WTC11 (cell line): ENCODE measurements around the gene CELSR3. TPM values are rescaled to one million over a fixed set of nuclear protein-coding genes. Genes with fewer than 3 reads are reported as not detected.

ENCODE experiments used
- ATAC-seq: fragments of 200-7000 bp; cut with Tn5 transposase; 2 replicates; pipeline ENCODE4 v1.10.0; 2021; ENCODE audit warnings: mild to moderate bottlenecking, moderate library complexity
- CTCF ChIA-PET: fragments of 300-600 bp; sonication (Branson Sonifier 250); formaldehyde crosslinking; loops from one replicate; lab custom pipeline; 2021; ENCODE audit warnings: antibody characterized with exemption; lab: Charles Lee
- POLR2A ChIA-PET: fragments of 350-600 bp; sonication (Branson Sonifier 250); formaldehyde crosslinking; loops from one replicate; lab custom pipeline; 2021; ENCODE audit warnings: antibody characterized with exemption; lab: Charles Lee
- DNase-seq: peaks from one replicate; pipeline ENCODE4 v3.0.0; 2021; ENCODE audit warnings: low spot score
- H3K27ac Mint-ChIP-seq: 2 replicates; pipeline ENCODE4 v1.8.0; 2021; ENCODE audit warnings: mixed read lengths
- H3K27me3 Mint-ChIP-seq: 2 replicates; pipeline ENCODE4 v1.8.0; 2021; ENCODE audit warnings: low read depth, mild to moderate bottlenecking, moderate library complexity, mixed read lengths
- H3K36me3 Mint-ChIP-seq: 2 replicates; pipeline ENCODE4 v1.8.0; 2021; ENCODE audit warnings: mixed read lengths
- H3K4me1 Mint-ChIP-seq: 2 replicates; pipeline ENCODE4 v1.8.0; 2022; ENCODE audit warnings: mixed read lengths
- H3K4me3 Mint-ChIP-seq: 2 replicates; pipeline ENCODE4 v1.8.0; 2021; ENCODE audit warnings: mild to moderate bottlenecking, moderate library complexity, mixed read lengths
- H3K9me3 Mint-ChIP-seq: 2 replicates; pipeline ENCODE4 v1.8.0; 2021; ENCODE audit warnings: mixed read lengths
- CREB1 ChIP-seq: sonication (generic); formaldehyde crosslinking; IDR thresholded peaks from 2 replicates; pipeline ENCODE4 v1.8.0; 2023; ENCODE audit warnings: mild to moderate bottlenecking, missing genetic modification reagents
- ERG ChIP-seq: fragments of 250-450 bp; sonication (Bioruptor Pico); IDR thresholded peaks from 2 replicates; pipeline ENCODE4 v1.8.0; 2021; ENCODE audit warnings: mild to moderate bottlenecking
- FOXJ3 ChIP-seq: sonication (generic); formaldehyde crosslinking; IDR thresholded peaks from 2 replicates; pipeline ENCODE4 v1.9.0; 2021; ENCODE audit warnings: missing genetic modification reagents, mild to moderate bottlenecking, borderline replicate concordance
- FOXP4 ChIP-seq: sonication (generic); formaldehyde crosslinking; IDR thresholded peaks from 2 replicates; pipeline ENCODE4 v1.8.0; 2022; ENCODE audit warnings: mild to moderate bottlenecking, missing genetic modification reagents
- GABPB1 ChIP-seq: sonication (generic); formaldehyde crosslinking; IDR thresholded peaks from 2 replicates; pipeline ENCODE4 v1.8.1; 2023; ENCODE audit warnings: mild to moderate bottlenecking, missing genetic modification reagents
- MYBL2 ChIP-seq: sonication (generic); formaldehyde crosslinking; IDR thresholded peaks from 2 replicates; pipeline ENCODE4 v1.8.1; 2023; ENCODE audit warnings: mild to moderate bottlenecking, moderate library complexity, missing genetic modification reagents
- NFYB ChIP-seq: sonication (generic); formaldehyde crosslinking; conservative IDR thresholded peaks from 2 replicates; pipeline ENCODE4 v1.8.0; 2022; ENCODE audit warnings: low read depth, missing genetic modification reagents
- NR2C2 ChIP-seq: sonication (generic); formaldehyde crosslinking; IDR thresholded peaks from 2 replicates; pipeline ENCODE4 v1.8.0; 2022; ENCODE audit warnings: mild to moderate bottlenecking, missing genetic modification reagents
- OVOL2 ChIP-seq: fragments of 250-450 bp; sonication (Bioruptor Pico); IDR thresholded peaks from 2 replicates; pipeline ENCODE4 v1.9.0; 2021; ENCODE audit warnings: mild to moderate bottlenecking, borderline replicate concordance
- RORB ChIP-seq: fragments of 250-450 bp; sonication (Bioruptor Pico); IDR thresholded peaks from 2 replicates; pipeline ENCODE4 v1.9.0; 2021; ENCODE audit warnings: mild to moderate bottlenecking
- TCF7 ChIP-seq: sonication (generic); formaldehyde crosslinking; IDR thresholded peaks from 2 replicates; pipeline ENCODE4 v1.8.0; 2022; ENCODE audit warnings: mild to moderate bottlenecking, low read depth, missing genetic modification reagents, moderate library complexity
- TEAD1 ChIP-seq: sonication (generic); formaldehyde crosslinking; IDR thresholded peaks from 2 replicates; pipeline ENCODE4 v1.8.0; 2022; ENCODE audit warnings: mild to moderate bottlenecking, missing genetic modification reagents
- TP53 ChIP-seq: sonication (generic); formaldehyde crosslinking; IDR thresholded peaks from 2 replicates; pipeline ENCODE4 v1.8.1; 2023; ENCODE audit warnings: mild to moderate bottlenecking, missing genetic modification reagents
- USF2 ChIP-seq: sonication (generic); formaldehyde crosslinking; IDR thresholded peaks from 2 replicates; pipeline ENCODE4 v1.8.1; 2023; ENCODE audit warnings: mild to moderate bottlenecking, missing genetic modification reagents, moderate library complexity
- ZMAT4 ChIP-seq: fragments of 250-450 bp; sonication (Bioruptor Pico); IDR thresholded peaks from 2 replicates; pipeline ENCODE4 v1.9.0; 2021; ENCODE audit warnings: mild to moderate bottlenecking
- ZNF138 ChIP-seq: sonication (generic); formaldehyde crosslinking; conservative IDR thresholded peaks from 2 replicates; pipeline ENCODE4 v1.8.1; 2022; ENCODE audit warnings: mild to moderate bottlenecking, moderate library complexity, missing genetic modification reagents
- ZNF396 ChIP-seq: fragments of 250-450 bp; sonication (Bioruptor Pico); IDR thresholded peaks from 2 replicates; pipeline ENCODE4 v1.8.0; 2021; ENCODE audit warnings: mild to moderate bottlenecking, moderate library complexity, borderline replicate concordance
- ZNF423 ChIP-seq: fragments of 250-450 bp; sonication (Bioruptor Pico); IDR thresholded peaks from 2 replicates; pipeline ENCODE4 v2.1.2; 2022; ENCODE audit warnings: mild to moderate bottlenecking, moderate library complexity
- ZSCAN18 ChIP-seq: fragments of 250-450 bp; sonication (Bioruptor Pico); IDR thresholded peaks from 2 replicates; pipeline ENCODE4 v2.1.2; 2022; ENCODE audit warnings: mild to moderate bottlenecking, moderate library complexity
- total RNA-seq: library from RNA; stranded (reverse); gene quantifications from 3 replicates; pipeline ENCODE4 v1.2.3, GENCODE V29; 2021

CELSR3 gene
- total RNA-seq, 1 experiment from 2014 or later = 27.9 TPM

GRCh38 chr3:48596676-48597407 lies 65.8 kb downstream of the CELSR3 start (continued):
- TF ChIP-seq TCF7 = no peak

GRCh38 chr3:48596157-48596556 lies 66.5 kb downstream of the CELSR3 start:
- H3K9me3 Mint-ChIP-seq = no peaks in the 10 kb centered on the region
- H3K36me3 Mint-ChIP-seq = peaks cover 34% of the 10 kb centered on the region
- ATAC-seq = no peak
- peaks cover 16% of the 10 kb centered on the region for H3K4me1 Mint-ChIP-seq
- H3K4me3 Mint-ChIP-seq = no peak overlapping the region
- ChIA-PET CTCF (interaction anchor here (0.8 to 1.2 kb wide), 4 partner anchors 38 to 195 kb away, joined by 3 to 4 read pairs (median 4); partner anchors contain the start of gene SLC26A6), POLR2A (interaction anchor here (0.9 to 1.6 kb wide), 2 partner anchors 13 kb away, joined by 3 to 5 read pairs; partner anchors contain the start of gene UQCRC1)
- no peak overlapping the region for H3K27ac Mint-ChIP-seq
- no peaks in the 10 kb centered on the region; the same call in 1 of the 2 replicates for H3K27me3 Mint-ChIP-seq
- TF ChIP-seq RORB (CRISPR knock-in tag) (no peak), GABPB1 (CRISPR knock-in tag) (no peak), OVOL2 (CRISPR knock-in tag) (no peak), NFYB (CRISPR knock-in tag) (no peak), TP53 (CRISPR knock-in tag) (no peak), FOXJ3 (CRISPR knock-in tag) (no peak), ZMAT4 (no peak), CREB1 (CRISPR knock-in tag) (no peak), NR2C2 (CRISPR knock-in tag) (no peak), ZNF423 (CRISPR knock-in tag) (no peak)
- no peak for DNase-seq

GRCh38 chr3:48595526-48596121 lies 67.1 kb downstream of the CELSR3 start:
- no peak overlapping the region for H3K27ac Mint-ChIP-seq

GRCh38 chr3:48595075-48595525 lies 67.6 kb downstream of the CELSR3 start, which contains the start of gene COL7A1:
Gene COL7A1 (minus strand): TSS chr3:48595329. CDS start chr3:48595159, 170 bp downstream.
- CTCF ChIA-PET = interaction anchor here (1.2 to 1.4 kb wide), 2 partner anchors 37 to 40 kb away, joined by 4 read pairs; partner anchors contain the start of gene SLC26A6
- no peak within 1 kb of the TSS for H3K27ac Mint-ChIP-seq

More at GRCh38 chr3:48595526-48596121, 67.1 kb downstream of the CELSR3 start:
- peak; percentile 35 for DNase-seq
- TF ChIP-seq ZSCAN18 (CRISPR knock-in tag) = no peak
- TF ChIP-seq, all 79 proteins: peak for 0
- ChIA-PET POLR2A (interaction anchor here (0.9 to 1.6 kb wide), 2 partner anchors 13 to 14 kb away, joined by 3 to 5 read pairs; partner anchors contain the start of gene UQCRC1), CTCF (interaction anchor here (0.8 to 1.4 kb wide), 4 partner anchors 38 to 195 kb away, joined by 3 to 4 read pairs (median 4); partner anchors contain the start of gene SLC26A6)
- H3K9me3 Mint-ChIP-seq = no peaks in the 10 kb centered on the region
- no peak overlapping the region for H3K4me3 Mint-ChIP-seq
- H3K36me3 Mint-ChIP-seq = peaks cover 29% of the 10 kb centered on the region
- H3K4me1 Mint-ChIP-seq = peaks cover 16% of the 10 kb centered on the region
- no peaks in the 10 kb centered on the region; the same call in 1 of the 2 replicates for H3K27me3 Mint-ChIP-seq
- ATAC-seq = peak; percentile 4; the same call in 1 of the 2 replicates

More at GRCh38 chr3:48595075-48595525, 67.6 kb downstream of the CELSR3 start, which contains the start of gene COL7A1:
- H3K36me3 Mint-ChIP-seq = peaks cover 24% of the 10 kb centered on the region
- TF ChIP-seq FOXP4 (CRISPR knock-in tag) = no peak
- TF ChIP-seq ERG (CRISPR knock-in tag) = no peak
- no peak for TF ChIP-seq ZNF138 (CRISPR knock-in tag)
- no peak for TF ChIP-seq ZNF423 (CRISPR knock-in tag)
- TF ChIP-seq MYBL2 = no peak
- TF ChIP-seq USF2 = no peak
- TF ChIP-seq TEAD1 (CRISPR knock-in tag) = no peak
- TF ChIP-seq ZNF396 = no peak
- TF ChIP-seq TP53 (CRISPR knock-in tag) = no peak
- TF ChIP-seq, all 79 proteins: peak for 0
- 0 out of 2 replicates have a peak, but pooled peaks have one; percentile 4 for ATAC-seq
- Mint-ChIP-seq H3K4me1 (peaks cover 16% of the 10 kb centered on the region), H3K27me3 (no peaks in the 10 kb centered on the region; the same call in 1 of the 2 replicates), H3K4me3 (peak within 1 kb of the TSS; percentile 43), H3K9me3 (no peaks in the 10 kb centered on the region)
- peak; percentile 26 for DNase-seq
- POLR2A ChIA-PET = no interaction called here
